ENCODE measurements around the gene GBX2. TPM values are rescaled to one million over a fixed set of nuclear protein-coding genes. Genes with fewer than 3 reads are reported as not detected.
A peak's percentile ranks its signal among the peaks of the same experiment; 100 is the strongest.

The GBX2 gene
- total and polyA plus RNA-seq, 2 of the 8 experiments (the other 6 are each of a cell fraction or from before 2014, with no cell fraction given), result 0.38 to 0.89 TPM

DNA sequence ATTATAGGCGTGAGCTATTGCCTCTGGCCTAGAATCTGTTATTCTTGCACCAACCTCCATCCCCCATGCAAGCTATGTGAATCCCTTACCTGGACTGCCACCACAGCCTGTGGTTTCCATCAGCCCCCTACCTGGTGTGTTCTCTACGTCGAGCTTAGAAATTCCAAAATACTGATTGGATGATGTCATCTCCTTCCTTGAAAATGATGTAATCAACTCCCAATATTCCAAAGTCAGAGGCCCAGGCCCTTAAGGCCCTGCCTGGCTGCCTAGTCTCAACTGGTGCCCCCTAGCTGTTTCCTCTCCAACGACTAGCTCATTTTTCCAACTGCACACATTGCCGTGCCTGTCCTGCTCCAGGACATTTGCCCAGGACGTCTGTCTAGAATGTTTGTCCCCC, 41.3 kb upstream of the GBX2 start (continued):
- TF ChIP-seq RAD21 (IDR thresholded peaks at IDR 0.05 in 1 of 2, conservative IDR thresholded peaks at IDR 0.05 in 1 of 2; ENCODE audit: low read depth in 2 of 2, low read length in 2 of 2) (peak; percentile 7 to 30; a peak in 2 of 4 replicates), JUND (IDR thresholded peaks at IDR 0.05; ENCODE audit: low read length) (peak; percentile 91)

Measured in H1 (cell line).